ENCODE data around the gene KIF26B. TPM values are rescaled to one million over a fixed set of nuclear protein-coding genes. Genes with fewer than 3 reads are reported as not detected.

The KIF26B gene
- total RNA-seq, 2 experiments from 2014 or later: not detected

DNA sequence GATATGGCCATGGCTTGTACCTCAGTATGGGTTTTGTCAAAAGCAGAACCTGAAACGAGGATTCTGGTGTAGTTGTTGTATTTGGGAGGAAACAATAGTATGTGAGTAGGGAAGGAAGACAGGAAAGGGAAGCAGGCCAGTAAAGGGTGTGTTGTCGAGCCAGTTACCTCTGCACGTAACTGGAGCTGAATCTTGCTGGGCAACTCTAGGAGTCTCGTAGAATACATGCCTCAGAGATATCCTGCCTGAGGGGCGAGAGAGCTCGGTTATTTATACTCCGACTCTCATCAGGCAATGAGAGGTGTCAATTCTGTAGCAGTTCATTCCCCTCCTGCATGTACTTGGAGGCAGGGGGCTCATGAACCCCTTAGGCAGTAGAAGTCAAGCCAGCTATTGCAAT, 45.9 kb upstream of the KIF26B start:
- BruUV-seq (replicated peaks): no TSS peak
- Histone ChIP-seq H2AFZ (ENCODE audit: low read length) (no peak overlapping the region), H3K9me3 (ENCODE audit: low read length) (no peaks in the 10 kb centered on the region), H4K20me1 (ENCODE audit: insufficient read depth, low read length) (no peaks in the 10 kb centered on the region), H3K36me3 (ENCODE audit: insufficient read depth, low read length) (no peaks in the 10 kb centered on the region), H3K27ac (ENCODE audit: low read depth, low read length, poor library complexity, severe bottlenecking) (no peak overlapping the region), H3K9me2 (ENCODE audit: insufficient read depth, low read length) (no peaks in the 10 kb centered on the region), H3K4me3 (ENCODE audit: low read depth, low read length, poor library complexity, severe bottlenecking) (no peak overlapping the region), H3K4me2 (ENCODE audit: low read length) (no peak overlapping the region), H3K79me2 (ENCODE audit: insufficient read depth, low read depth, low read length) (no peaks in the 10 kb centered on the region), H3K4me1 (ENCODE audit: insufficient read depth, low read length, poor library complexity, severe bottlenecking) (no peaks in the 10 kb centered on the region)
- ChIA-PET POLR2A (interaction anchor here (0.7 to 1.0 kb wide), 2 partner anchors 23 to 40 kb away, joined by 3 read pairs; no protein-coding TSS in a partner anchor), CTCF (ENCODE audit: unreplicated experiment) (no interaction called here)
- intact Hi-C loops (cut with micrococcal nuclease; ENCODE audit: unreplicated experiment): no loop called here
- no peak for DNase-seq (ENCODE audit: low spot score)
- no peak for TF ChIP-seq CTCF (conservative IDR thresholded peaks at IDR 0.05; ENCODE audit: low read length)

DNA sequence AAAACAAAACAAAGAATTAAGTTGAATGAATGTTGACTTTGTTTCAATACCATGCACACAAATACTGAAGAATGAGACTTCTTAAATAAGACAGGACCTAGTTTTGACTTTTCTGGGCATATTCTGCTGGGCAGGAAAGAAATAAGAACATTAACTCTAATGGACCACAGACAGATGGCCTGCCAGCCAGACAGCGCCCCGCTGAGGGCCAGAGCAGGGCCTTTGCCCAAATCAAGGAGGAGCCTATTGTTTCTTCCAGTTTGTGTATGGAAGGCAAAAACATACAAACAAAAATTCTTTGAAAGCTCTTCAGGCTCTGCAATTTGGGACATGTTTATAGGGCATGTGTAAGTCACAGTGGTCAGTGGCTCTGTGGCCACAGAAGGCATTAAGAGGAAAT, 44.4 kb upstream of the KIF26B start:
- BruUV-seq (replicated peaks): no TSS peak
- intact Hi-C loops (cut with micrococcal nuclease; ENCODE audit: unreplicated experiment): no loop called here
- POLR2A ChIA-PET: interaction anchor here (0.9 kb wide), 1 partner anchor 178 kb away, joined by 3 read pairs; no protein-coding TSS in a partner anchor
- Histone ChIP-seq H3K4me1 (ENCODE audit: insufficient read depth, low read length, poor library complexity, severe bottlenecking) (no peaks in the 10 kb centered on the region), H2AFZ (ENCODE audit: low read length) (no peak overlapping the region), H4K20me1 (ENCODE audit: insufficient read depth, low read length) (no peaks in the 10 kb centered on the region), H3K36me3 (ENCODE audit: insufficient read depth, low read length) (no peaks in the 10 kb centered on the region), H3K4me3 (ENCODE audit: low read depth, low read length, poor library complexity, severe bottlenecking) (no peak overlapping the region), H3K9me2 (ENCODE audit: insufficient read depth, low read length) (no peaks in the 10 kb centered on the region), H3K79me2 (ENCODE audit: insufficient read depth, low read depth, low read length) (no peaks in the 10 kb centered on the region), H3K9me3 (ENCODE audit: low read length) (no peaks in the 10 kb centered on the region), H3K27ac (ENCODE audit: low read depth, low read length, poor library complexity, severe bottlenecking) (no peak overlapping the region), H3K4me2 (ENCODE audit: low read length) (no peak overlapping the region)
- no peak for DNase-seq (ENCODE audit: low spot score)
- TF ChIP-seq EZH2phosphoT487 (IDR thresholded peaks at IDR 0.05; ENCODE audit: borderline replicate concordance, low read depth, low read length) (no peak), CTCF (conservative IDR thresholded peaks at IDR 0.05; ENCODE audit: low read length) (no peak)
- CTCF ChIA-PET (ENCODE audit: unreplicated experiment): no interaction called here

DNA sequence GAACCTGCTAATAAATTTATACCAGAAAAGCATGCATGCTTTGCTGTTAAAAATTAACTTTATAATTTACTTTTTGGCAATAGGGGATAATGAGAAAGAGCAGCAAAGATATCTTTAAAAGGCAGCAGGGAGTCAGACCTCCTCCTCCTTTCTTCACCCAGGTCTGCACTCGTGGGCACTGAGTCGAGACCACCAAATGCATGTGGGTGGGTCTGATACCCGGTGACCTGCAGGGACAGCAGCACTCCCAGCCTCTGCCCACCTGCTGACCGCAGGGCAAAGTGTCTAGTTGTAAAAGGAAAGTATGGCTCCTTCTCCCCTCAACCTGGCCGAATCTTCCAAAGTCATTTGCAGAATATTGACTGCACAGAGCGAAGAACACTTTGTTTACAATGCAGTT, 43.7 kb upstream of the KIF26B start:
- Histone ChIP-seq H4K20me1 (ENCODE audit: insufficient read depth, low read length) (no peaks in the 10 kb centered on the region), H3K4me1 (ENCODE audit: insufficient read depth, low read length, poor library complexity, severe bottlenecking) (no peaks in the 10 kb centered on the region), H3K4me3 (ENCODE audit: low read depth, low read length, poor library complexity, severe bottlenecking) (no peak overlapping the region), H3K27ac (ENCODE audit: low read depth, low read length, poor library complexity, severe bottlenecking) (no peak overlapping the region), H3K4me2 (ENCODE audit: low read length) (no peak overlapping the region), H3K9me2 (ENCODE audit: insufficient read depth, low read length) (no peaks in the 10 kb centered on the region), H2AFZ (ENCODE audit: low read length) (no peak overlapping the region), H3K79me2 (ENCODE audit: insufficient read depth, low read depth, low read length) (no peaks in the 10 kb centered on the region), H3K36me3 (ENCODE audit: insufficient read depth, low read length) (no peaks in the 10 kb centered on the region), H3K9me3 (ENCODE audit: low read length) (no peaks in the 10 kb centered on the region)
- DNase-seq (ENCODE audit: low spot score): no peak
- ChIA-PET CTCF (ENCODE audit: unreplicated experiment) (no interaction called here), POLR2A (interaction anchor here (0.9 kb wide), 1 partner anchor 178 kb away, joined by 3 read pairs; no protein-coding TSS in a partner anchor)
- TF ChIP-seq EZH2phosphoT487 (IDR thresholded peaks at IDR 0.05; ENCODE audit: borderline replicate concordance, low read depth, low read length) (no peak), CTCF (conservative IDR thresholded peaks at IDR 0.05; ENCODE audit: low read length) (no peak)
- no TSS peak for BruUV-seq (replicated peaks)
- intact Hi-C loops (cut with micrococcal nuclease; ENCODE audit: unreplicated experiment): no loop called here

Data from OCI-LY7 (cell line).